Measurements from ENCODE around the gene MCC.

MCC gene

DNA sequence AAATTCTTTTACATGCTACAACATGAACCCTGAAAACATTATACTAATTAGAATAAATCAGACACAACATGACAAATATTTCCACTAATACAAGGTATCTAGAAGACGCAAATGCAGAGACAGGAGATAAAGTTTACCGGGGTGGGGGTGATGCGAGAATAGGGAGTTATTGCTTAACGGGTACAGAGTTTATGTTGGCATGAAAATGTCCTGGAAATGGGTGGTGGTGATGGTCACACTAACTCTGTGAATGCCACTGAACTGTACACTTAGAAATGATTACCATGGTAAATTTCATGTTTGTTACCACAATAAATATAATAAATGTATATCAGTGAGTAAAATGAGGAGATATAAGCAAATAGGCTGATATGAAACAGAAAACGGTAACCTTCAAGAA is 378.9 kb downstream of the MCC start:
- Mint-ChIP-seq H3K27me3 (peaks cover 6% of the 10 kb centered on the region), H3K4me3 (no peak overlapping the region)

GRCh38 chr5:113108485-113108884 is 379.8 kb downstream of the MCC start:
- DNase-seq (ENCODE audit: low spot score in 2 of 2) (no peak), ATAC-seq (ENCODE audit: low read depth) (no peak)
- H3K4me1 Mint-ChIP-seq: no peaks in the 10 kb centered on the region
- H3K27ac Mint-ChIP-seq: no peak overlapping the region
- peaks cover 4% of the 10 kb centered on the region for H3K27me3 Mint-ChIP-seq
- peaks cover 1% of the 10 kb centered on the region for H3K9me3 Mint-ChIP-seq
- H3K4me3 Mint-ChIP-seq: no peak overlapping the region
- H3K36me3 Mint-ChIP-seq: no peaks in the 10 kb centered on the region

More for the DNA sequence above, 378.9 kb downstream of the MCC start:
- DNase-seq (ENCODE audit: low spot score in 2 of 2): no peak
- H3K36me3 Mint-ChIP-seq: no peaks in the 10 kb centered on the region
- no peak for ATAC-seq (ENCODE audit: low read depth)
- no peaks in the 10 kb centered on the region for H3K4me1 Mint-ChIP-seq
- peaks cover 1% of the 10 kb centered on the region for H3K9me3 Mint-ChIP-seq
- no peak overlapping the region for H3K27ac Mint-ChIP-seq

DNA sequence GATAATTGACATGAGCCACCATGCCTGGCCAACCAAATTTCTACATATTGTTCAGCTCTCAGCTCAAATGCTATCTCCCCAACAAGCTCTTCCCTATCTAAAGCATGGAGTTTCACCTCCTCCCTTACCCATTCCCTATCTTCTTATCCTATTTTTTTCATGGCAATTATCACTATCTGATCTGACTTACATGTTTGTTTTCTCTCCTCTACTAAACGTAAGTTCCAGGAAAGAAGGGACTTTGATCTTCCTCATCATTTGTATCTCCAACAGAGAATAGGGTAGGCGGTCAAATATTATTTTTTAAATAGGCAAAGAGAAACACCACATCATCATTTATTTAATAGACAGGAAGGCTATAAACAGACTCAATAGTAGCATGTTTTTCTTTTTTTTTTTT is 381.4 kb downstream of the MCC start:
- Mint-ChIP-seq H3K36me3 (no peaks in the 10 kb centered on the region), H3K9me3 (peaks cover 1% of the 10 kb centered on the region), H3K27ac (no peak overlapping the region), H3K4me3 (no peak overlapping the region), H3K27me3 (peaks cover 2% of the 10 kb centered on the region), H3K4me1 (no peaks in the 10 kb centered on the region)
- DNase-seq (ENCODE audit: low spot score in 2 of 2): no peak
- ATAC-seq (ENCODE audit: low read depth): no peak

- no peak overlapping the region for H3K4me3 Mint-ChIP-seq
- ATAC-seq (ENCODE audit: low read depth): no peak
- H3K9me3 Mint-ChIP-seq: peaks cover 1% of the 10 kb centered on the region
Observed at GRCh38 chr5:113105693-113106280, 382.5 kb downstream of the MCC start.

DNA sequence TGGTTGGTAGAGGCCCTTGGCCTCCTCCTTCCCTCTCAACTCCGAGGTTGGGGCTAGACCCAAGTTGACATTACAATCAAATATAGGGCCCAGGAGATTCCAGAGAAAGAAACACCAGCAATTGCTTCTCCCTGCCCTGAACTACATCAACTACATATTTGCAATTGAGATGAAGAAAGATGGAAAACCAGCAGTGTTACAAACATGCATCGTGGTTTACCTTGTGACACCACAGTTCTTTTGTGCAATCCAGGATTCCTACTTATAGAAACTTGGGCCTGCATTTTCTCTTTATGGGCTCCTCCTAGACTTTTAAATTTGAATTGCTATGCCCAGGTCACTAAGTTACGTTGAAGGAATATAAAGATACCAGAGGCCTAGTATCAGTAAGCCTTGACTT is 384.9 kb downstream of the MCC start:
- Mint-ChIP-seq H3K36me3 (no peaks in the 10 kb centered on the region), H3K27me3 (peaks cover 2% of the 10 kb centered on the region), H3K27ac (no peak overlapping the region), H3K9me3 (peaks cover 1% of the 10 kb centered on the region), H3K4me3 (no peak overlapping the region), H3K4me1 (no peaks in the 10 kb centered on the region)
- DNase-seq (ENCODE audit: low spot score in 2 of 2) (no peak), ATAC-seq (ENCODE audit: low read depth) (no peak)

More at GRCh38 chr5:113105693-113106280, 382.5 kb downstream of the MCC start:
- Mint-ChIP-seq H3K36me3 (no peaks in the 10 kb centered on the region), H3K27ac (no peak overlapping the region), H3K4me1 (no peaks in the 10 kb centered on the region), H3K27me3 (peaks cover 2% of the 10 kb centered on the region)
- no peak for DNase-seq (ENCODE audit: low spot score in 2 of 2)

GRCh38 chr5:113102121-113102531 is 386.1 kb downstream of the MCC start:
- Mint-ChIP-seq H3K9me3 (peaks cover 1% of the 10 kb centered on the region), H3K27me3 (peaks cover 2% of the 10 kb centered on the region), H3K36me3 (no peaks in the 10 kb centered on the region), H3K27ac (no peak overlapping the region), H3K4me1 (no peaks in the 10 kb centered on the region), H3K4me3 (no peak overlapping the region)
- ATAC-seq (ENCODE audit: low read depth) (no peak), DNase-seq (ENCODE audit: low spot score in 2 of 2) (no peak)

- H3K36me3 Mint-ChIP-seq: no peaks in the 10 kb centered on the region
- no peaks in the 10 kb centered on the region for H3K4me1 Mint-ChIP-seq
- no peaks in the 10 kb centered on the region for H3K9me3 Mint-ChIP-seq
- H3K4me3 Mint-ChIP-seq: no peak overlapping the region
- ATAC-seq (ENCODE audit: low read depth): no peak
- peaks cover 2% of the 10 kb centered on the region for H3K27me3 Mint-ChIP-seq
- no peak for DNase-seq (ENCODE audit: low spot score in 2 of 2)
- no peak overlapping the region for H3K27ac Mint-ChIP-seq
Observed at GRCh38 chr5:113100981-113101380, 387.3 kb downstream of the MCC start.

DNA sequence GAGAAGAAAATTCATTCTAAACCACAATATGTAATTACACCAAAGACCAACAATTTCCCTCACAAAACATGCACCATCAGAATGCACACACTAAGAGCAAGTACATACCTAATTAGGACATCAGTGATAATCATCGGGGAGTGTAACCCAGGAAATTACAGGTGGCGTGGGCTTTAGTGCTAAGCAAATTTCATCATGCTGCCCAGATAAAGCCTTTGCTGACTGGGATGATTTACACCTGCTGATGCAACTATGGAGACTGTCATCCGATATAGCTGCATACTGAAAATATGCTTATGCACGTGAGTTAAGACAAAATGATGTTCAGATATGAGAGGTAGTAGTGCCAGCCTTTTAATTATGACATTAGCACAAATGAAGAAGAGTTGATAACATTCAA is 388.4 kb downstream of the MCC start:
- Mint-ChIP-seq H3K27me3 (no peaks in the 10 kb centered on the region), H3K4me3 (no peak overlapping the region)

DNA sequence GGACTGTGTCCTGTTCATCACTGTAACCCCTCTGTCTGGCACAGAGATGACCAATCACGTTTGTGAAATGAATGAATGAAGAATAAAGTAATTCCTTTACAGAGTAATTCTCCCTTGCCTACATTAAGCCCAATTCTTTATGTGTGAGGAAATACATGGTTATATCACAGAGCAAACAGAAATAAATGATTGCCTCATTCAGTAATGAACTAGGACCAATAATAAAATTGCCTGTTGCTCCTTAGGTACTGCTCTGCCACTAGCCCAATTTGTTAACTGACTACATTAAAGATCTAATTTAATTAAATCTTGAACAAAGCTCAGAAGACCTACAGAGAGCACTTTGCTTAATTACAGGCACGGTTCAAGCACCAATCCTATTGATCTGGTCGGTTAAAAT is 389.9 kb downstream of the MCC start:
- Mint-ChIP-seq H3K9me3 (no peaks in the 10 kb centered on the region), H3K36me3 (no peaks in the 10 kb centered on the region), H3K4me1 (no peaks in the 10 kb centered on the region), H3K27ac (no peak overlapping the region), H3K27me3 (no peaks in the 10 kb centered on the region), H3K4me3 (no peak overlapping the region)
- DNase-seq (ENCODE audit: low spot score in 2 of 2) (no peak), ATAC-seq (ENCODE audit: low read depth) (no peak)

More for the DNA sequence above, 388.4 kb downstream of the MCC start:
- ATAC-seq (ENCODE audit: low read depth) (no peak), DNase-seq (ENCODE audit: low spot score in 2 of 2) (no peak)
- H3K27ac Mint-ChIP-seq: no peak overlapping the region
- H3K9me3 Mint-ChIP-seq: no peaks in the 10 kb centered on the region
- no peaks in the 10 kb centered on the region for H3K4me1 Mint-ChIP-seq
- no peaks in the 10 kb centered on the region for H3K36me3 Mint-ChIP-seq

DNA sequence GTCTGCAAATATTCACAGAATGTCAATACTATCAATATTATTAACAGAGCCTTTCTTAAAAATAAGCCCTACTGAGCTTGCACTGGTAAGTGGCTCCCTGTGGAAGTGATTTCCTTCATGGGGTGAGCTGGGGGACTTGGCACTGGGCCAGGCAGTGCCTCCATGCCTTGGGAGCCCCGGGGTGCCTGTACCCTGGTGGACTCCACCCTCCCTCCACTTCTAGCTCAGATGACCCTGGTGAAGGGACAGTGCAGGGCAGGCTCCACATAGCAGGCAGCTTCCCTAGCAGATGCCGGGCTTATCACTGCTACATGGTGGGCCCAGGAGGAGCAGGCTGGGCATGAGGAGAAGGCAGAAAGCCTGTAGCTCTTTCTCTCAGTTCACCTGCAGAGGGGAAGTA is 392.4 kb downstream of the MCC start:
- Mint-ChIP-seq H3K27me3 (peaks cover 2% of the 10 kb centered on the region), H3K36me3 (no peaks in the 10 kb centered on the region), H3K4me1 (no peaks in the 10 kb centered on the region), H3K4me3 (no peak overlapping the region), H3K9me3 (no peaks in the 10 kb centered on the region), H3K27ac (no peak overlapping the region)
- no peak for ATAC-seq (ENCODE audit: low read depth)
- DNase-seq (ENCODE audit: low spot score in 2 of 2): no peak

DNA sequence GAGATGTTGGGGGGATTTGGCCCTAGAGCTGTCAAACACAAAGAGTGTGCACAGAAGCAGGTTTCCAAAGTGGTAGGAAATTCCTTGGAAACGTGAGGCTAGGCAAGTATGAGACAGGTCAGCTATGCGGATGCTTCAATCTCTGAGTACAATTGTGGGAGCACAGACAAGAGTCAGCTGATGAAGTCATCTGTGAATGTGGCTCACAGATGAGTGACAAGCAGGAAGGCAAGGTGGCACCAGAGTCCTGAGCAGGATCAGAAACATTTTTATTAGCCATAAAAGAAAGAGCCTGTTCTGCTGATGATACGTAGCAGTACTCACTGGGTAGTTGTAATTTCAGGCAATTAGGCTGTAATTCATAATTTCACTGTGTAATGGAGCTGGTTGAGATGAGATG is 394.7 kb downstream of the MCC start:
- ATAC-seq (ENCODE audit: low read depth): no peak
- no peak overlapping the region for H3K4me3 Mint-ChIP-seq
- DNase-seq (ENCODE audit: low spot score in 2 of 2): no peak
- no peak overlapping the region for H3K27ac Mint-ChIP-seq
- no peaks in the 10 kb centered on the region for H3K9me3 Mint-ChIP-seq
- H3K4me1 Mint-ChIP-seq: no peaks in the 10 kb centered on the region
- peaks cover 9% of the 10 kb centered on the region for H3K27me3 Mint-ChIP-seq
- H3K36me3 Mint-ChIP-seq: no peaks in the 10 kb centered on the region

GRCh38 chr5:113092683-113093082 is 395.6 kb downstream of the MCC start:
- H3K4me3 Mint-ChIP-seq: no peak overlapping the region
- no peaks in the 10 kb centered on the region for H3K36me3 Mint-ChIP-seq
- H3K4me1 Mint-ChIP-seq: no peaks in the 10 kb centered on the region
- DNase-seq (ENCODE audit: low spot score in 2 of 2): no peak
- H3K9me3 Mint-ChIP-seq: no peaks in the 10 kb centered on the region
- no peak for ATAC-seq (ENCODE audit: low read depth)
- H3K27ac Mint-ChIP-seq: no peak overlapping the region
- peaks cover 11% of the 10 kb centered on the region for H3K27me3 Mint-ChIP-seq

- no peak for DNase-seq (ENCODE audit: low spot score in 2 of 2)
- H3K36me3 Mint-ChIP-seq: no peaks in the 10 kb centered on the region
- ATAC-seq (ENCODE audit: low read depth): no peak
- no peak overlapping the region for H3K27ac Mint-ChIP-seq
- peaks cover 11% of the 10 kb centered on the region for H3K27me3 Mint-ChIP-seq
- H3K4me1 Mint-ChIP-seq: no peaks in the 10 kb centered on the region
- no peaks in the 10 kb centered on the region for H3K9me3 Mint-ChIP-seq
- H3K4me3 Mint-ChIP-seq: no peak overlapping the region
Observed at GRCh38 chr5:113091622-113092021, 396.6 kb downstream of the MCC start.

- DNase-seq (ENCODE audit: low spot score in 2 of 2) (no peak), ATAC-seq (ENCODE audit: low read depth) (no peak)
- Mint-ChIP-seq H3K36me3 (no peaks in the 10 kb centered on the region), H3K27ac (no peak overlapping the region), H3K27me3 (peaks cover 15% of the 10 kb centered on the region), H3K9me3 (no peaks in the 10 kb centered on the region), H3K4me3 (no peak overlapping the region), H3K4me1 (no peaks in the 10 kb centered on the region)
Observed at GRCh38 chr5:113090336-113091106, 397.7 kb downstream of the MCC start.
